ENCODE measurements around the gene TM9SF4. TPM values are rescaled to one million over a fixed set of nuclear protein-coding genes. Genes with fewer than 3 reads are reported as not detected.

TM9SF4 gene
- total and polyA plus RNA-seq, 2 of the 8 experiments (the other 6 are each of a cell fraction or from before 2014, with no cell fraction given): 38.4 to 68.7 TPM

- Histone ChIP-seq H3K23me2 (ENCODE audit: low read depth, low read length) (peaks cover 7% of the 10 kb centered on the region; the same call in 1 of the 2 replicates), H3K14ac (ENCODE audit: insufficient read length) (no peak overlapping the region), H3K18ac (ENCODE audit: extremely low read depth, low read length) (no peak overlapping the region), H3K36me3 (ENCODE audit: control insufficient read depth in 2 of 4, insufficient read depth in 4 of 4, low read length in 3 of 4) (no peaks in the 10 kb centered on the region), H3K23ac (ENCODE audit: insufficient read length) (no peak overlapping the region), H2BK20ac (ENCODE audit: low read length) (no peak overlapping the region), H2BK5ac (ENCODE audit: low read depth, low read length) (no peak overlapping the region), H3K4me1 (replicated peaks in 1 of 4; ENCODE audit: control insufficient read depth in 3 of 4, insufficient read depth in 4 of 4, low read length in 3 of 4) (peaks cover 2 to 21% (median 19%) of the 10 kb centered on the region in 4 experiments), H3K27me3 (replicated peaks in 1 of 4; ENCODE audit: control insufficient read depth in 3 of 4, extremely low read depth in 1 of 4, insufficient read depth in 3 of 4, low read length in 3 of 4) (no peaks in the 10 kb centered on the region), H2AFZ (ENCODE audit: low read length) (no peak overlapping the region), H4K5ac (ENCODE audit: insufficient read length, low read depth, low read length) (no peak overlapping the region), H3K9me3 (ENCODE audit: insufficient read depth in 2 of 2, low read depth in 1 of 2, low read length in 1 of 2) (peaks cover 0 to 4% of the 10 kb centered on the region in 2 experiments; a peak in 1 of 4 replicates), H3K4me3 (ENCODE audit: extremely low read depth in 1 of 4, insufficient read depth in 2 of 4, low read depth in 3 of 4, low read length in 4 of 4) (no peak overlapping the region), H3K79me2 (ENCODE audit: control insufficient read depth in 1 of 2, insufficient read depth in 2 of 2, low read length in 2 of 2) (peaks cover 0 to 6% of the 10 kb centered on the region in 2 experiments; a peak in 1 of 4 replicates), H3K27ac (ENCODE audit: low read depth, low read length) (no peak overlapping the region), H2AK5ac (ENCODE audit: low read depth, low read length) (no peak overlapping the region), H4K8ac (ENCODE audit: extremely low read depth, insufficient read depth, low read length) (no peak overlapping the region), H3K9ac (replicated peaks in 1 of 4; ENCODE audit: extremely low read depth in 1 of 4, low read depth in 3 of 4, low read length in 3 of 4) (no peak overlapping the region), H2BK120ac (replicated peaks; ENCODE audit: low read depth, low read length) (no peak overlapping the region), H2BK15ac (ENCODE audit: low read length) (no peak overlapping the region), H3K4ac (replicated peaks; ENCODE audit: insufficient read length, low read depth, low read length) (no peak overlapping the region), H2BK12ac (ENCODE audit: low read depth, low read length) (no peak overlapping the region), H4K20me1 (replicated peaks in 1 of 2; ENCODE audit: control insufficient read depth in 1 of 2, insufficient read depth in 2 of 2, low read length in 2 of 2) (peaks cover 0 to 3% of the 10 kb centered on the region in 2 experiments), H3K4me2 (ENCODE audit: insufficient read depth in 1 of 2, low read depth in 2 of 2, low read length in 2 of 2) (no peak overlapping the region), H3K79me1 (ENCODE audit: low read depth, low read length) (0 out of 2 replicates have a peak, but pooled peaks cover 4% of the 10 kb centered on the region), H3K56ac (replicated peaks; ENCODE audit: insufficient read length, low read depth, low read length) (no peak overlapping the region), H4K91ac (replicated peaks; ENCODE audit: insufficient read length, low read length) (no peak overlapping the region)
- DNase-seq (ENCODE audit: low read depth in 1 of 2, low spot score in 2 of 2) (no peak), FAIRE-seq (no peak)
- 100% methylated on average over 1 of the region's 1 CpG; no CpG with 5 or more reads in 1 of the 2 experiments for WGBS, 2 experiments (ENCODE audit: extremely low coverage in 1 of 2, insufficient coverage in 1 of 2, insufficient read length in 1 of 2, insufficient replicate concordance in 2 of 2, low coverage in 1 of 2, low lambda C conversion rate in 2 of 2, missing lambda C conversion rate in 1 of 2)
- CTCF ChIA-PET (ENCODE audit: partially characterized antibody): no interaction called here
- POLR2A ChIA-PET (ENCODE audit: partially characterized antibody): interaction anchor here (0.7 kb wide), 1 partner anchor 19 kb away, joined by 3 read pairs; no protein-coding TSS in a partner anchor
- TF ChIP-seq TAF7 (optimal IDR thresholded peaks at IDR 0.05; ENCODE audit: borderline replicate concordance, low read depth, low read length) (no peak), SIX5 (IDR thresholded peaks at IDR 0.05; ENCODE audit: low read depth, low read length) (no peak), RBBP5 (IDR thresholded peaks at IDR 0.05; ENCODE audit: borderline replicate concordance, low read depth, low read length) (no peak), CBX5 (IDR thresholded peaks at IDR 0.05; ENCODE audit: low read depth, low read length) (no peak), TBP (IDR thresholded peaks at IDR 0.05; ENCODE audit: low read depth, low read length) (no peak), RFX5 (IDR thresholded peaks at IDR 0.05; ENCODE audit: borderline replicate concordance, low read depth, low read length) (no peak), SAP30 (IDR thresholded peaks at IDR 0.05; ENCODE audit: insufficient read depth, insufficient replicate concordance, low read length) (no peak), BRCA1 (IDR thresholded peaks at IDR 0.05; ENCODE audit: low read depth, low read length) (no peak), SP2 (IDR thresholded peaks at IDR 0.05; ENCODE audit: low read length) (no peak), TEAD4 (IDR thresholded peaks at IDR 0.05; ENCODE audit: low read depth, low read length) (no peak), HDAC6 (IDR thresholded peaks at IDR 0.05; ENCODE audit: low read depth, low read length) (no peak), SUZ12 (IDR thresholded peaks at IDR 0.05; ENCODE audit: low read length) (no peak), JUND (IDR thresholded peaks at IDR 0.05; ENCODE audit: low read length) (no peak), BACH1 (IDR thresholded peaks at IDR 0.05; ENCODE audit: low read length) (no peak), SRF (IDR thresholded peaks at IDR 0.05; ENCODE audit: low read depth, low read length) (no peak), CHD1 (IDR thresholded peaks at IDR 0.05; ENCODE audit: low read depth, low read length) (no peak)
Measured at GRCh38 chr20:32186506-32186905, 77.0 kb downstream of the TM9SF4 start.

Measured in H1 (cell line).